Measurements from ENCODE around the gene SARS2.

DNA sequence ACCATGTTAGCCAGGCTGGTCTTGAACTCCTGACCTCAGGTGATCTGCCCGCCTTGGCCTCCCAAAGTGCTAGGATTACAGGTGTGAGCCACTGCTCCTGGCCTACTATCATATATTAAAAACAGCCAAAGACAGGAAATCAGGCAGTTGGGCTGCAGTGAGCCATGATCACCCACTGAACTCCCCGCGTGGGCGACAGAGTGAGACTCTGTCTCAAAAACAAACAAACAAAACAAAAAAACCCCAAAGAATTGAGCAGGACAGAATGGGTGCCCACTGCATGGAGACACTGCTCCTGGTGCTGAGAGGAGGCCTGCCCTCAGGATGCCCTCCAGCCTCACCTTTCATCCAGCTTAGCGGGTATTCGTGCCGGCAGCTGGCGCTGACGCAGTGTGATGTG lies 47.3 kb downstream of the SARS2 start:
- TF ChIP-seq, protein P1, sequence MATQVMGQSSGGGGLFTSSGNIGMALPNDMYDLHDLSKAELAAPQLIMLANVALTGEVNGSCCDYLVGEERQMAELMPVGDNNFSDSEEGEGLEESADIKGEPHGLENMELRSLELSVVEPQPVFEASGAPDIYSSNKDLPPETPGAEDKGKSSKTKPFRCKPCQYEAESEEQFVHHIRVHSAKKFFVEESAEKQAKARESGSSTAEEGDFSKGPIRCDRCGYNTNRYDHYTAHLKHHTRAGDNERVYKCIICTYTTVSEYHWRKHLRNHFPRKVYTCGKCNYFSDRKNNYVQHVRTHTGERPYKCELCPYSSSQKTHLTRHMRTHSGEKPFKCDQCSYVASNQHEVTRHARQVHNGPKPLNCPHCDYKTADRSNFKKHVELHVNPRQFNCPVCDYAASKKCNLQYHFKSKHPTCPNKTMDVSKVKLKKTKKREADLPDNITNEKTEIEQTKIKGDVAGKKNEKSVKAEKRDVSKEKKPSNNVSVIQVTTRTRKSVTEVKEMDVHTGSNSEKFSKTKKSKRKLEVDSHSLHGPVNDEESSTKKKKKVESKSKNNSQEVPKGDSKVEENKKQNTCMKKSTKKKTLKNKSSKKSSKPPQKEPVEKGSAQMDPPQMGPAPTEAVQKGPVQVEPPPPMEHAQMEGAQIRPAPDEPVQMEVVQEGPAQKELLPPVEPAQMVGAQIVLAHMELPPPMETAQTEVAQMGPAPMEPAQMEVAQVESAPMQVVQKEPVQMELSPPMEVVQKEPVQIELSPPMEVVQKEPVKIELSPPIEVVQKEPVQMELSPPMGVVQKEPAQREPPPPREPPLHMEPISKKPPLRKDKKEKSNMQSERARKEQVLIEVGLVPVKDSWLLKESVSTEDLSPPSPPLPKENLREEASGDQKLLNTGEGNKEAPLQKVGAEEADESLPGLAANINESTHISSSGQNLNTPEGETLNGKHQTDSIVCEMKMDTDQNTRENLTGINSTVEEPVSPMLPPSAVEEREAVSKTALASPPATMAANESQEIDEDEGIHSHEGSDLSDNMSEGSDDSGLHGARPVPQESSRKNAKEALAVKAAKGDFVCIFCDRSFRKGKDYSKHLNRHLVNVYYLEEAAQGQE (IDR thresholded peaks at IDR 0.05; ENCODE audit: insufficient read depth in 1 of 2, low read depth in 2 of 2, low read length in 2 of 2) = no peak
- TF ChIP-seq FOXP2 (optimal IDR thresholded peaks at IDR 0.05; ENCODE audit: borderline replicate concordance, extremely low read depth, extremely low read length, insufficient read depth) (no peak), POLR2AphosphoS5 (IDR thresholded peaks at IDR 0.05; ENCODE audit: low read depth, low read length) (no peak)

Measured in PFSK-1 (cell line).